Measurements from ENCODE around the gene URGCP.

- TF ChIP-seq SIN3A (IDR thresholded peaks at IDR 0.05; ENCODE audit: borderline replicate concordance, low read depth, low read length) = no peak
- no peak for TF ChIP-seq RFX5 (IDR thresholded peaks at IDR 0.05; ENCODE audit: low read length)
- no peak for TF ChIP-seq CTCF (IDR thresholded peaks at IDR 0.05)
- TF ChIP-seq JUND (IDR thresholded peaks at IDR 0.05) = no peak
These were observed 1.0 kb downstream of the URGCP start for GRCh38 chr7:43905209-43905946.

Measured in SK-N-SH (cell line).